K562 (cell line): Measurements from ENCODE around the gene CECR2. TPM values are rescaled to one million over a fixed set of nuclear protein-coding genes. Genes with fewer than 3 reads are reported as not detected.

ENCODE experiments used
- DEAF1 ChIP-seq: fragments of 450-650 bp; formaldehyde crosslinking; IDR thresholded peaks from 2 replicates; pipeline ENCODE4 v1.4.0; 2020; ENCODE audit warnings: mild to moderate bottlenecking, moderate library complexity
- ZNF407 ChIP-seq: fragments of 450-650 bp; IDR thresholded peaks from 2 replicates; pipeline ENCODE4 v1.6.1; 2016; ENCODE audit warnings: low read depth
- polyA plus RNA-seq, 8 experiments: library from polyadenylated mRNA; depleted of rRNA in 4 of 8; stranded (reverse) in 5 of 8; unstranded in 3 of 8; fragments of >200 nt; fragmentation: Nextera tagmentation in 2 of 8; fragmentation: Illumina TruSeq in 1 of 8; extraction: Ambion mirVana in 2 of 8; extraction: Trizol in 1 of 8; gene quantifications; 2 replicates each; pipeline versions ENCODE4 v1.2.1 to v1.2.3, GENCODE V29; 2011 to 2014; ENCODE audit warnings: inconsistent platforms in 1 of 8, missing spikeins in 1 of 8
- total RNA-seq, 7 experiments: library from RNA; depleted of rRNA in 6 of 7; stranded (reverse); fragments of >200 nt in 6 of 7; fragmentation: Illumina TruSeq in 2 of 7; extraction: Trizol in 2 of 7; gene quantifications; 2 replicates each; pipeline versions ENCODE4 v1.2.1 to v1.2.3, GENCODE V29; 2011 to 2021; ENCODE audit warnings: low replicate concordance in 1 of 7

CECR2 gene
- total and polyA plus RNA-seq, 9 of the 15 experiments (the other 6 are each of a cell fraction or from before 2014, with no cell fraction given), result 0.01 to 1.00 (median 0.27) TPM

DNA sequence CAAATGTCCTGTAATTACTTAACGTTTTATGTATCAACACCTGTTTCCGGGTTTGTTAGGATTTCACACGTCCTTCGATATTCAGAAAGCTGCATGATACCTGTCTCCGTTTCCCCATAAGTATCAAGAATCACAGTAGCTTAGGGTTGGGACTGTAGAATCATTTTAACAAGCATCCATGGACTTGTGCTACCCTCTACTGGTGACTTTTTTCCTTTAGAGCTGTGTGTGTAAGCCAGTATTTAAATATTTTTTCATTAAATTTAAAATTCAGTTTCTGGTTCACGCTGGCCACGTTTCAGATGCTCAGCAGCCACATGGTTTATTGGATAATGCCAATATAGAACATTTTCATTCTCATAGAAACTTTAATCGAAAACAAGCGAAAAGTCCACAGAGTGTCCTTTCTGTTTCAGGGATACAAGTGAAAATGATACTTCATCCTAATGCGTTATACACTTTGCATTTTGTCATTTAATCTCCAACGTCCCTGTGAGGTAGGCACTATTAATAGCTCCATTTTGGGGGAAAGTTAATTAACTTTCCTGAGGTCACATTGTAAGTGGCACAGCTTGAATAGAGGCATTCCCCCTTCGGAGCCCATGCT is 132.5 kb downstream of the CECR2 start (continued):
- peak; percentile 77 for TF ChIP-seq DEAF1 (CRISPR knock-in tag)
- TF ChIP-seq ZNF407, result no peak
- TF ChIP-seq, all 486 proteins: peak for 8
